Activated CD4-positive, alpha-beta T cell treated with anti-CD3 and anti-CD28 coated beads, Interleukin-2, amount 50 U/mL, for 16 hours (primary cell): ENCODE results near the gene SECTM1.
"Not testable (repeated sequence)": the region's sequence is repeated elsewhere in the genome, so short reads cannot be mapped to it uniquely, and the experiment has no call there.

Experiments used
- DNase-seq: peaks from one replicate; pipeline ENCODE4 v3.0.0-alpha.2; 2020

SECTM1 gene

GRCh38 chr17:82333279-82334171, at the start of gene SECTM1:
Gene SECTM1 (minus strand): TSS chr17:82333766. CDS start chr17:82327240, 6,526 bp downstream.
- DNase-seq = no peak

GRCh38 chr17:82382933-82383255, 49.3 kb upstream of the SECTM1 start:
- DNase-seq = no peak

- DNase-seq = not testable (repeated sequence)
Measured at GRCh38 chr17:82382220-82382932, 48.8 kb upstream of the SECTM1 start.

GRCh38 chr17:82381703-82382009, 48.1 kb upstream of the SECTM1 start:
- DNase-seq = not testable (repeated sequence)

DNA sequence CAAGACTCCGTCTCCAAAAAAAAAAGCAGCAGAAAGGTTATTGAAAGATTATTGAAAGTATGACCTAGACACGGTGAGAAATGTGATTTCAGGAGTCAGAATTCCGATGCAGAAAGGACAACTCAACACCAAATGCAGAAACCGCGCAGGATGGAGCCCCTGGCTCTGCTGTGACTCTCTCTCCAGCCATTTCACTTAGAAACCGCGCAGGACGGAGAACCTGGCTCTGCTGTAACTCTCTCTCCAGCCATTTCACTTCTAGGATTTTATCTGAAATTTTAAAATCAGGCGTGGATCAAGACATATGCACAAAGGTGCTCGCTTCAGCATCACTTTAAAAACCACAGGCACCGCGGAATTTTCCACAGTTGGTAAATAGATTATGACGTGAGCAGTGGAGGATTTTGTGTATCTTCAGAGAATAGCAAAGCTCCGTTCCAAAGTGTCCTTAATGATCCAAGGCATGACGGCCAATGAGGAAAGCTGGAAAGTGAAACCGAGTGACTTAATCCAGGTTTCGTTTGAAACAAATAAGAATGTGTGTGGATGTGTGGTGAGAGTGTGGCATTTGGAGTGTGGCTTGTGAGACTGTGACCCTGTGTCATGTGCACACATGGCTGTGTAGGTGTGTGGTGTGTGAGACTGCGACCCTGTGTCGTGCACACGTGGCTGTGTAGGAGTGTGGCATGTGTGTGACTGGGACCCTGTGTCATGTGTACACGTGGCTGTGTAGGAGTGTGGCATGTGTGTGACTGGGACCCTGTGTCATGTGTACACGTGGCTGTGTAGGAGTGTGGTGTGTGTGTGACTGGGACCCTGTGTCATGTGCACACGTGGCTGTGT, 47.5 kb upstream of the SECTM1 start:
- DNase-seq = no peak

DNA sequence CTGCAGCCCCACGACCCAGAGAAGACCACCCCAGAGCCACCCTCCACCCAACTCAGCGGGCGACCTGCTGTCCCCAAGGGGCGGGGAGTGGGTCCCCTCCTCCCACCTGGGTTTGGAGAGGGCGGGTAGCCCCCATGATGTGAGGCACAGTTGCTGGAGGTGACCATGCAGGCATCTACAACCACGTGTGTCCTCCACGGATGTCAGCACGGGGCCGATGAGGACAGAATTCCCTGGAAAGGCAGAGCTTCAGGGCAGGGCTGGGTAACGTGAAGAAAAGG, 45.1 kb upstream of the SECTM1 start:
- no peak for DNase-seq

GRCh38 chr17:82377924-82378740, 44.6 kb upstream of the SECTM1 start:
- no peak for DNase-seq

GRCh38 chr17:82377294-82377693, 43.7 kb upstream of the SECTM1 start:
- DNase-seq = not testable (repeated sequence)

DNA sequence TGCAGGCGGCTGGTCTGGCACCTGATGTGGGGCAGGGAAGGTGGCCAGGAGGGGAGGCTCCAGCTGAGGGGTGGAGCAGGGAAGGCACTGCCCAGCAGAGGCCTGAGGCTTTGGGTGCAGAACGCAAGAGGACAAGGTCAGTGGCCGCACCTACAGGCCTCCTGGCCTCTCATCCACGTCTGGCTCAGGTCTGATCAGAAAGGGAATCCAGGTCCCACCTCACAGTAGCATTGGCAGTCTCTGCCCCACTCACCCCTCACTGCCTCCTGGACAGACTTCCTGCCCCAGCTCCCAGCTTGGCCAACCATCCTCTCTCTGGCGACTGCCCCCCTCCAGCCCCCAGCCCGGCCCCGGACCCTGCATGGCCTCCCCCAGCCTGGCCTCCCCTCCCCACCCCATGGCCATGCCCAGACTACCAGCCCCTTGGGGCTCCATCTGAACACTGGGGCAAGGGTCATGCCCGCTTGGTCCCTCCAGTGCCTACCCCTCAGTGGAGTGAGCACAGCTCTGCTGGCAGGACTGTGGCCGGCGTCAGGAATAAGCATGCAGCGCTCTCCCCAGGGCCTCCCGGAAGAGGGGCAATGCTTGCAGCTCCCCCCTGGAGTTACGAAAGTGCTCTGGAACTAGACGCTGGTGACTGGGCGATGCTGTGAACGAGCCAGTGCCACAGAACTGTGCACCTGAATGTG, 42.6 kb upstream of the SECTM1 start:
- DNase-seq = no peak

DNA sequence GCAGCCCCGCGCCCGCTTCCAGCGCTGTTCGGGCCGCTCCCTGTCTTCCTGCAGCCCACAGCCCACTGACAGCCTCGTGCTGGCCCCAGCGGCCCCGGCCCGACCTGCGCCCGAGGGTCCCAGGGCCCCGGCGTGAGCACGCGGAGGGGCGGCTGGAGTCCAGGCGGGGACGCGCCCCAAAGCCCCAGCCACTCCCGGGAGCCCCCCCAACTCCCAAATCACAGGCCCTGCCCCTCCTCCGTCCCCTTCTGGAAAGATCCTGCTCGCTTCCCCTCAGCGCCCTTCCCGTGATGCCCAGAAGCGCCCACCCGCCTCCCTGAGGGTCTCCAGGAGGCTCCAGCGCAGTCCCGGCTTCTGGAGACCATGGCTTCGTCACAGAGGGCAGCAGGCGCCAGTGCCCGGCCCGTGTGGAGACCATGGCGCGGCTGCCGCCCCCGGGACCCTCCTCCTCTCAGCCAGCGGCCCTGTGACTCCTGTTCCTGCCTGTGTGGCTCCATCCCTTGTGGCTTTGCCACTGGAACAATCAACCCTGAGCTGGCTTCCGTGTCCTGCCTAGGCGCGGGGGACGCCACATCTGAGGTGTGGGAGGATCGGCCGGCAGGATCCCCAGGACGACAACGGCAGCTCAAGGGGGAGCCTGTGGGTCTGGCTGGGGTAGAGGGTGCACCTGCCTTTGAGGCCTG, 41.9 kb upstream of the SECTM1 start:
- no peak for DNase-seq

GRCh38 chr17:82374626-82375331, 41.2 kb upstream of the SECTM1 start:
- DNase-seq = no peak

DNA sequence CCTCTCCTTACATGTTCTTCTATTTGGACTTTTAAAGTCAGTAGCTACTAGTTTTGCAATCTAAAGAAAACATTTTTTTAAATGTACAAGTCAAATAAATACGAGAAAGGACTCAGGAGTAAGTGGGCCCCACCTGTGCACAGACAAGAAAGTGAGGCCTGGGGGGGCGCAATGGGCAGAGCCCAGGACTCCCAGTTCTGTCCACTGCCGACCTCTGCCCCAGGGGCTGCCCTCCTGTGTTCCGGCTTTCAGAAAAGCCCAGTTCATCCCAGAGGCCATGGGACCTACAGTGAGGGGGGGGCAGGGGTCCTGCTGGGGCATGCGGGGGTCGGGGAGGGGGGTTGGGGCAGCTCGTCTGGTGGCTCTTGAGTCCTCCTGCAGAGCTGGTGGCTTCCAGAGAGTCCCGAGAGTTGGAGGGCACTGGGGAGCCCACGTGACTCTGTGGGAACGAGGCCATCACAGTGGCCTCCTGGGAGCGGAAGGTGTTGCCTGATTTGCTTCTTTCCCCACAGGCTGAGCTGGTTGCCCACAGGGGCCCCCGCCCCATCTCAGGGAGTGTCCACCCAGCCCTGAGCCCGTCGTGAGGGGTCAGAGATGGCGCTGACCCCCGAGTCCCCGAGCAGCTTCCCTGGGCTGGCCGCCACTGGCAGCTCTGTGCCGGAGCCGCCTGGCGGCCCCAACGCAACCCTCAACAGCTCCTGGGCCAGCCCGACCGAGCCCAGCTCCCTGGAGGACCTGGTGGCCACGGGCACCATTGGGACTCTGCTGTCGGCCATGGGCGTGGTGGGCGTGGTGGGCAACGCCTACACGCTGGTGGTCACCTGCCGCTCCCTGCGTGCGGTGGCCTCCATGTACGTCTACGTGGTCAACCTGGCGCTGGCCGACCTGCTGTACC, 40.4 kb upstream of the SECTM1 start:
- DNase-seq = no peak

DNA sequence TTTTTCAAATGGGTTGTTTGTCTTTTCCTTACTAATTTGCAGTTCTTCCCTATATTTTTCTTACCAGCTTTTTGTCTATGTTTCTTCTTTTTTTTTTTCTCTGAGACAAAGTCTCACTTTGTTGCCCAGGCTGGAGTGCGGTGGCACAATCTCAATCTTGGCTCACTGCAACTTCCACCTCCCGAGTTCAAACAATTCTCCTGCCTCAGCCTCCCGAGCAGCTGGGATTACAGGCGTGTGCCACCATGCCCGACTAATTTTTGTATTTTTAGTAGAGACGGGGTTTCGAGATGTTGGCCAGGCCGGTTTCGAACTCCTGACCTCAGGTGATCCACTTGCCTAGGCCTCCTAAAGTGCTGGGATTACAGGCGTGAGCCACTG, 39.5 kb upstream of the SECTM1 start:
- not testable (repeated sequence) for DNase-seq

DNA sequence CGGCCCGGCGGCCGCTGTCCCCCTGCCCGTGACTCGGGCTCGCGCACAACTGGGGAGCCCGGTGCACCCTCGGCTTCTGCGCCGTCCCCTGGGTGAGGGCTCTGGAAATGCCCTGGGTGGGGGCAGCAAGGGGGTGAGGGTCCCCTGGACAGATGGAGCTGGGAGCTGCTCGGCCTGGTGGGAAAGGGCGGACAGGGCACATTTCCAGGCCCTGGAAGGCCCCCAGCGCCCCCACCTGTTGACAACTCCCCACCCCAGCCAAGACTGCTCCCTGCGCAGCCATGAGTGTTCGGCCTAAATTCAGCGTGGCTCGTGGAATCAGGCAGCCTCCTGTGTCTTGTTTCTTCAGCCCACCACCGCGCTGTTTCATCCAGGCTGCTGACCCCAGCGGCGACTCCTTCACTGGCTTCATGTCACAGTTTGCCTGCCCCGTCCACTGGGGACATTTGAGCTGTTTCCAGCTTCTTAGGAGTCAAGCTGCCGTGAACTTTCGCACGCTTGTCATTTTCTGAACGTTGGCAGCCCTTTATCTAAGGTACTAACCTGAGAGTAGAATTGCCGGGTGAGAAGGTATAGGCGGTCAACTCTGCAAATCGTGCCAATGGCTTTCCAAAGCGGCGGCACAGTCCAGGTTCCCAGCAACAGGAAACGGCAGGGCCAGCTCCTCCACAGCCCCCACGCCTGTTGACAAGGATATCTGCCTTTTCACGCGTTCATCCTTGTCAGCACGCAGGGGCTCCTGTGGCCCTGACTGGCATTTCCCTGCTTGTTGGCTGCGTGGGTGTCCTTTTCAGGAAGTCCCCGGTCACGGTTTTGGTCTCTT, 38.9 kb upstream of the SECTM1 start:
- no peak for DNase-seq

- DNase-seq = no peak
Measured at GRCh38 chr17:82371333-82372248, 38.0 kb upstream of the SECTM1 start, which contains the start of gene UTS2R. Gene UTS2R (plus strand): TSS chr17:82371765. CDS start chr17:82374325, 2,560 bp downstream.

GRCh38 chr17:82370471-82371332, 37.1 kb upstream of the SECTM1 start:
- peak; percentile 22 for DNase-seq

GRCh38 chr17:82369211-82369610, 35.6 kb upstream of the SECTM1 start:
- no peak for DNase-seq
